ENCODE data around the gene GNG4. TPM values are rescaled to one million over a fixed set of nuclear protein-coding genes. Genes with fewer than 3 reads are reported as not detected.

GNG4 gene
- total and polyA plus RNA-seq, 9 of the 15 experiments (the other 6 are each of a cell fraction or from before 2014, with no cell fraction given) = 0.06 to 0.58 (median 0.08) TPM; not detected in 4

GRCh38 chr1:235671992-235672391 lies 22.4 kb upstream of the GNG4 start (continued):
- TF ChIP-seq ZNF407 (IDR thresholded peaks at IDR 0.05; ENCODE audit: low read depth) (no peak), U2AF2 (optimal IDR thresholded peaks at IDR 0.05; ENCODE audit: low read depth, low read length) (no peak), CBFA2T2 (conservative IDR thresholded peaks at IDR 0.05) (no peak), ZBTB26 (CRISPR knock-in tag; IDR thresholded peaks at IDR 0.05) (no peak), CSDE1 (IDR thresholded peaks at IDR 0.05) (no peak), SRSF9 (IDR thresholded peaks at IDR 0.05; ENCODE audit: borderline replicate concordance, low read depth, low read length) (no peak), MIER1 (IDR thresholded peaks at IDR 0.05; ENCODE audit: low read depth) (no peak), HMBOX1 (IDR thresholded peaks at IDR 0.05) (no peak), RAD21 (CRISPR knock-in tag; conservative IDR thresholded peaks at IDR 0.05 in 1 of 2, IDR thresholded peaks at IDR 0.05 in 1 of 2) (no peak)

Data from K562 (cell line).